ENCODE measurements around the gene SCUBE1.

Gene SCUBE1

DNA sequence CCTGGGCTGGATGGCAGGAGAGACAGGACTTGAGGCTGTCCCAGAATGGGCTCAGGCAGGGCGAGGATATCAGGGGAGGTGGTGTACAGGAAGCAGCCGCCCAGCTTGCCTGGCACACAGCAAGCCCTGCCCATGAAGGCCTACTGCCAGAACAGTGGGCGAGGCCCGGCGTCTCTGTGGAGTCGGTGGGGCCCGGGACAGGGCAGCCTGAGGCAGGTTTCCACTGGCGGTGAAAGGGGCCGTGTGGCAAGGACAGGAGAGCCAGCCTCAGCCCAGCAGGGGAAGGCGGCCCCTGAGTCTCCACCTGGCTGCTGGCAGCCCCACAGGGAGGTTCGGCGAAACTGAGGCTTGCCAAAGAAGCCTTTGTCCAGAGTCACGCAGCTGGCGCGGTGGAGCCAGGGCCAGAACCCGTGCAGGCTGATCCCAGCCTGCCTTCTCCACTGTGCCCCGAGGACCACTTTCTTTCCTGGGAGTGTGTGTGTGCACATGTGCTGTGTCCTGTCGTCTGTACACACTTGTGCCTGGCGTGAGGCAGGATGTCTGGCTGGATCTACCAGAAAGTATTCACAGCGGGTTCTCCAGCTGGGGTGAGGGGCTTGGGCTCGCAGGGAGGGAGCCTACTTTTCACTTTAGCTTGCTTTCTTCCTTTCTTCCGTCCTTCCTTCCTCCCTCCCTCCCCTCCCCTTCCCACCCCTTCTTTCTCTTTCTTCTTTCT, 190.7 kb downstream of the SCUBE1 start:
- DNase-seq: peak; percentile 48 to 85 (median 76)

DNA sequence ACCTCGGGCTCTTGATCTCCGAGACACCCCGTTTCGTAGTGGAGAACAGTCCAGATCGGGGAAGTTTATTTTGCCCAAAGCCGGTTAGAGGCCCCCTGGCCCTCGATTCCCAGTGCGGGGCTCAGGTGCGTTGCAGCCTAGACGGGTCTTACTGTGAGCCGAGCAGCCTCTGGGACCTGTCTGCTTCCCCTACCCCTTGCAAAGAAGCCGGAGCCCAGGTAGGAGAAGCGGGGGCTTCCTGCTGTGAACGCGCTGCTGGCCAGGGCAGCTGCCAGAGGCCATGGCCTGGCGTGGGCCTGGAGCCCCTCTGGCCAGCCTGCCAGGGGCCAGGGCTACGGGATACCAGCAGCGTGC, 191.2 kb downstream of the SCUBE1 start:
- DNase-seq: no peak

DNA sequence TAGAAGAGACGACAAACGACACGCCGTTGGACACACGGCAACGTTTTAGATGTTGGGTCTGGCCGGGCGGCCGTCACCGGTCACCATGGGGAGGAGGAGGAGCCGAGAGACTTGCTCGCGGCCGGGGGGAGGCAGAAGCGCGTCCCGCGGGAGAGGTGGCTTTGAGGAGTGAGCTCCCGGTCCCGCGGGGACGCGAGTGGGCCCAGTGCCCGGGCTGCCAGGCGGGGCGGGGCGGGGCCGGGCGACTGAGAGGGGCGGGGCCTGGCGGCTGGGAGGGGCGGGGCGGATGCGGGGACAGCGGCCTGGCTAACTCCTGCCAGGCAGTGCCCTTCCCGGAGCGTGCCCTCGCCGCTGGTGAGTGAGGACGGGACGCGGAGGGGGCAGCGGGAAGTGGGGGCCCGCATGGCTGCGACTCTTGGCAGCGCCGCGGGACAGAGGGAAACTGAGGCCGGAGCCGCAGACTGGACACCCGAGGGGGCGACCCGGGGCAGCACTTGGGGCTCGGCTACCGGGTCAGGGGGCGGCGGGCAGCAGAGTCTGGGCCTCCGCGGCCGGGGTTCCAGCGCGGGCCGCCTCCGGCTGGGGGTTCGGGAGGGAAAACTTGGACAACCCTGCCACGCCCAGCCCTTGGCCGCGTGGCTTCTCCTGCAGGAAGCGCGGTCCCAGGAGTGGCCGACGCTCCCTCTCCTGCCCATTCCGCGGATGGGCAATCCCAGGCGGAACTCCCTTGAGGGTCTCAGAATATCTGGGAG, 191.7 kb downstream of the SCUBE1 start, which contains the start of gene TSPO:
TSPO (plus strand) TSS at position 309 of the 752 bp plus-strand sequence. CDS start 7,680 bp downstream, outside the sequence.
- DNase-seq: peak; percentile 56 to 89 (median 78)

DNA sequence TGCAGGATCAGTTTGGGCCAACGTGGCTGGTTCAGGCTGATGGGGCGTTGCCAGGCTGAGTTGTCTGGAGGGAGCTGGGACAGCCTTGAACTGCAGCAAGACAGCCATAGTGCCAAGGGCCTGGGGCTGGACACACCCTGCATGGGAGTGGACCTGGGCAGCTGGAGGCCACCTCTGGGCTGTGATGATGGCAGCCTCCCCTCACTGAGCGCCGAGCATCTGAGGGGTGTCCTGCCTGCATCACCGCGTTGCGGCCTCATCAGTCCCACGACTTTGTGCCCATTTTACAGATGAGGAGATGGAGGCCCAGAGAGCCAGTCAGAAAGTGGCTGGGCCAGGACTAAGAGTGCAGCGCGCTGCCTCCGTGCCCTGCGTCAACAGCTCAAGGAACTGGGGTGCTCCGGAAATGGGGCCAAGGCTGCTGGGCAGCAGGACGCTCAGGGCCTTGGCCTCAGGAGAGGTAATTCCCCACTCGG, 192.4 kb downstream of the SCUBE1 start:
- no peak for DNase-seq

DNA sequence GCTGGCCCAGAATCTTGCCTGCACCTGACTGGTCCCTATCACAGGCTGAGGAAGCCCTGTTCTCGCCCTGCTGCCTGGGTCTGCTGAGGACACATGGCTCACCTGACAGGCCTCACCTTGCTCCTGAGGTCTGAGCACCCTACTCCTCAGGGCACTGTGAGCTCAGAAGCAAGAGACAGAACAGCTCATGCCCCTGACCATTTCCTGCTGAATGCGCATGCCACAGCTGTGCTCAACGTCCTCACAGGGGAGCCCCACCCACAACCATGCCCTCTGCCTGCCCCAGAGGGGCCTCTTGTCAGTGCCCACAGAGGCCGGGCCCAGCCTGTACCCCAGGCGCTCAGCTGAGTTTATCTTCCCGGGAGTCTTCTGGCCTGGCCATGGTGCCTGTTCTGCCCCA, 194.6 kb downstream of the SCUBE1 start:
- peak; percentile 21 to 61 (median 46) for DNase-seq

DNA sequence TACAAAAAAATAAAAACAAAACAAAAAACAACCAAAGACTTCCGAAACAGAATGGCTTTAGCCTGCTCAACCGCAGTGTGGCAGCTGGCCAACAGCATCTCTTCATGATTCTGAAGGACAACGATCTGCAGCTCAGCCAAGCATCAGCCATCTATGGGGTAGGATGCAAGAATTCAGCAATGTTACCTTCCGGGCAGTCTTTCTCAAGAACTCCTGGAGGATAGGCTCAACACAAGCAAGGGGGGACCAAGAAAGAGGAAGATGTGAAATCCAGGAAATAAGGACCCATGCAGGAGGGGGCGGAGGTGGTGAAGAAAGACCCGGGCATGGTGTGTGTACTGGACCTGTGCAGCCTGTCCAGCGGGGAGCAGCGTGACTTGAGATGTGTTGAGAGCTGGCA, 195.4 kb downstream of the SCUBE1 start:
- DNase-seq: peak; percentile 67 to 85 (median 82)

Data from suppressor macrophage (primary cell).